Measurements from ENCODE around the gene RPS3. TPM values are rescaled to one million over a fixed set of nuclear protein-coding genes. Genes with fewer than 3 reads are reported as not detected.

RPS3 gene
- polyA plus RNA-seq, 2 of the 4 experiments (the other 2 are of a cell fraction), result 3,468 to 3,544 TPM

- Histone ChIP-seq H3K4me1 (peaks cover 10% of the 10 kb centered on the region; the same call in 2 of the 3 replicates), H3K4me2 (no peak overlapping the region), H3K27ac (no peak overlapping the region), H3K9me3 (no peaks in the 10 kb centered on the region), H3K4me3 (no peak overlapping the region)
- no peak for DNase-seq (ENCODE audit: low read depth in 1 of 2, low spot score in 1 of 2)
- TF ChIP-seq RFX5 (IDR thresholded peaks at IDR 0.05) (no peak), RNF2 (IDR thresholded peaks at IDR 0.05; ENCODE audit: borderline replicate concordance, low read depth) (no peak), CTCF (IDR thresholded peaks at IDR 0.05) (no peak)
- 68% methylated on average over 23 of the region's 27 CpGs for WGBS (ENCODE audit: missing lambda C conversion rate)
- POLR2A ChIA-PET, result no interaction called here
- CTCF ChIA-PET, result interaction anchor here (0.6 to 9.3 kb wide), 15 partner anchors 10 to 184 kb away, joined by 3 to 432 read pairs (median 4); partner anchors contain the start of gene GDPD5
- no peak for ATAC-seq
- no peak for FAIRE-seq
Observed at GRCh38 chr11:75440960-75441803, 41.9 kb downstream of the RPS3 start.

GRCh38 chr11:75441804-75442132, 42.5 kb downstream of the RPS3 start:
- POLR2A ChIA-PET, result no interaction called here
- WGBS (ENCODE audit: missing lambda C conversion rate), result 68% methylated on average over 7 of the region's 7 CpGs
- CTCF ChIA-PET, result interaction anchor here (1.1 to 9.3 kb wide), 9 partner anchors 9 to 111 kb away, joined by 3 to 432 read pairs (median 7); partner anchors contain the start of genes GDPD5 and KLHL35

More at GRCh38 chr11:75441804-75442132, 42.5 kb downstream of the RPS3 start:
- no peak overlapping the region for H3K4me3 ChIP-seq
- no peak overlapping the region for H3K4me2 ChIP-seq
- H3K9me3 ChIP-seq, result no peaks in the 10 kb centered on the region
- DNase-seq (ENCODE audit: low read depth in 1 of 2, low spot score in 1 of 2) (no peak), ATAC-seq (no peak), FAIRE-seq (no peak)
- H3K4me1 ChIP-seq, result peaks cover 10% of the 10 kb centered on the region; the same call in 2 of the 3 replicates
- TF ChIP-seq FOSB (CRISPR knock-in tag; IDR thresholded peaks at IDR 0.05), result no peak
- no peak for TF ChIP-seq NR3C1 (IDR thresholded peaks at IDR 0.05)
- no peak for TF ChIP-seq HMGXB4 (CRISPR knock-in tag; IDR thresholded peaks at IDR 0.05; ENCODE audit: borderline replicate concordance)
- TF ChIP-seq CBX8 (IDR thresholded peaks at IDR 0.05), result no peak
- TF ChIP-seq HDAC2 (IDR thresholded peaks at IDR 0.05), result no peak
- TF ChIP-seq MYC (IDR thresholded peaks at IDR 0.05; ENCODE audit: borderline replicate concordance, low read length), result no peak
- TF ChIP-seq HOXB13 (CRISPR knock-in tag; IDR thresholded peaks at IDR 0.05; ENCODE audit: low read depth), result no peak
- TF ChIP-seq RARB (CRISPR knock-in tag; IDR thresholded peaks at IDR 0.05), result no peak
- TF ChIP-seq USF2 (IDR thresholded peaks at IDR 0.05), result no peak
- TF ChIP-seq CBX2 (IDR thresholded peaks at IDR 0.05; ENCODE audit: borderline replicate concordance, low read depth), result no peak
- TF ChIP-seq NFE2L2 (conservative IDR thresholded peaks at IDR 0.05; ENCODE audit: low read length), result no peak
- no peak for TF ChIP-seq RCOR1 (IDR thresholded peaks at IDR 0.05; ENCODE audit: low read depth, low read length)
- no peak for TF ChIP-seq CTCF (IDR thresholded peaks at IDR 0.05)
- no peak for TF ChIP-seq FOSL2 (IDR thresholded peaks at IDR 0.05)
- no peak for TF ChIP-seq FOSL2 (CRISPR knock-in tag; IDR thresholded peaks at IDR 0.05)
- TF ChIP-seq POLR2A (IDR thresholded peaks at IDR 0.05; ENCODE audit: low read length), result no peak
- H3K27ac ChIP-seq, result no peak overlapping the region

Data from A549 (cell line).